HG03045 (cell line): Measurements from ENCODE around the gene PCBP2.
"Not testable (repeated sequence)": the region's sequence is repeated elsewhere in the genome, so short reads cannot be mapped to it uniquely, and the experiment has no call there.

ENCODE experiments used
- ATAC-seq: cut with Tn5 transposase; IDR thresholded peaks from one replicate; pipeline ENCODE4 v1.9.1; 2021; ENCODE audit warnings: mild to moderate bottlenecking, moderate library complexity; ENCODE audit not compliant: unreplicated experiment

PCBP2 gene

GRCh38 chr12:53451661-53452158 is at the start of gene PCBP2:
TSS of gene PCBP2 (plus strand) at chr12:53452102. CDS start at chr12:53454801, 2,699 bp downstream.
- ATAC-seq: peak; percentile 93

- ATAC-seq: not testable (repeated sequence)
These were observed 49.6 kb upstream of the PCBP2 start for GRCh38 chr12:53402351-53402750.

GRCh38 chr12:53402871-53403270 is 49.0 kb upstream of the PCBP2 start:
- ATAC-seq: no peak

GRCh38 chr12:53410951-53411350 is 41.0 kb upstream of the PCBP2 start:
- ATAC-seq: no peak

- ATAC-seq: no peak
These were observed 38.3 kb upstream of the PCBP2 start for GRCh38 chr12:53413485-53414204.

- no peak for ATAC-seq
These were observed 37.0 kb upstream of the PCBP2 start for GRCh38 chr12:53414756-53415417.

GRCh38 chr12:53415752-53416389 is 36.0 kb upstream of the PCBP2 start:
- not testable (repeated sequence) for ATAC-seq

GRCh38 chr12:53417291-53417816 is 34.5 kb upstream of the PCBP2 start:
- ATAC-seq: not testable (repeated sequence)

GRCh38 chr12:53418221-53418620 is 33.7 kb upstream of the PCBP2 start:
- ATAC-seq: no peak

- no peak for ATAC-seq
These were observed 32.1 kb upstream of the PCBP2 start for GRCh38 chr12:53419756-53420155.

- not testable (repeated sequence) for ATAC-seq
These were observed 29.7 kb upstream of the PCBP2 start for GRCh38 chr12:53422247-53422646.

GRCh38 chr12:53423597-53423996 is 28.3 kb upstream of the PCBP2 start, which contains the start of gene AMHR2:
TSS of gene AMHR2 (plus strand) at chr12:53423855. CDS start at chr12:53423935, 80 bp downstream.
- no peak for ATAC-seq

GRCh38 chr12:53424626-53425514 is 27.0 kb upstream of the PCBP2 start:
- ATAC-seq: no peak

GRCh38 chr12:53425515-53426150 is 26.3 kb upstream of the PCBP2 start:
- ATAC-seq: no peak

GRCh38 chr12:53427905-53428594 is 23.9 kb upstream of the PCBP2 start:
- no peak for ATAC-seq

GRCh38 chr12:53428741-53429140 is 23.2 kb upstream of the PCBP2 start:
- no peak for ATAC-seq

GRCh38 chr12:53430116-53430515 is 21.8 kb upstream of the PCBP2 start:
- ATAC-seq: no peak

GRCh38 chr12:53431187-53431586 is 20.7 kb upstream of the PCBP2 start:
- no peak for ATAC-seq

GRCh38 chr12:53435326-53435725 is 16.6 kb upstream of the PCBP2 start:
- ATAC-seq: not testable (repeated sequence)
